HCT116 (cell line): Measurements from ENCODE around the gene CDA. TPM values are rescaled to one million over a fixed set of nuclear protein-coding genes. Genes with fewer than 3 reads are reported as not detected.

ENCODE experiments used
- ATAC-seq: fragments of 200-7000 bp; cut with Tn5 transposase; 2 replicates; pipeline ENCODE4 v1.9.1; 2020; ENCODE audit warnings: mild to moderate bottlenecking, moderate library complexity
- BruUV-seq: library from RNA; stranded (reverse); fragments of 400-500 nt; replicated peaks from 2 replicates; lab custom pipeline; 2021; lab: Mats Ljungman, UMichigan
- CTCF ChIA-PET: fragments of 300-600 bp; sonication (Branson Sonifier 250); formaldehyde crosslinking; loops from one replicate; lab custom pipeline; 2021; ENCODE audit warnings: antibody characterized with exemption; lab: Charles Lee
- POLR2A ChIA-PET: fragments of 300-600, 350-600 bp; sonication (Branson Sonifier 250); formaldehyde crosslinking; loops from one replicate; lab custom pipeline; 2021; ENCODE audit warnings: antibody characterized with exemption; lab: Charles Lee
- RAD21 ChIA-PET, 2 experiments: fragments of 300-600 bp; sonication (Branson Sonifier 250); formaldehyde crosslinking; loops; one replicate each; lab custom pipeline; 2023; ENCODE audit warnings: low total read pairs in 2 of 2; ENCODE audit not compliant: uncharacterized antibody in 2 of 2, unreplicated experiment in 2 of 2, low non-redundant PET in 1 of 2; lab: Charles Lee
- DNase-seq: peaks from one replicate; pipeline ENCODE4 v3.0.0-alpha.2; 2010; ENCODE audit warnings: low read depth, low spot score
- H2AFZ ChIP-seq: fragments of 200-600 bp; shearing (Covaris generic), sonication (generic); 2 replicates; pipeline ENCODE4 v1.6.1; 2017; ENCODE audit warnings: low read depth, mixed run types, mixed read lengths, antibody characterized with exemption, low read length; ENCODE audit not compliant: poor library complexity, severe bottlenecking
- H3K27ac ChIP-seq: 2 replicates; pipeline ENCODE4 v1.5.1; 2012; ENCODE audit warnings: low read depth, low read length
- H3K27me3 ChIP-seq: fragments of 200-600 bp; sonication (generic); 2 replicates; pipeline ENCODE4 v1.6.1; 2016; ENCODE audit warnings: mixed run types, low read length, mixed read lengths; ENCODE audit not compliant: insufficient read depth
- H3K36me3 ChIP-seq, 2 experiments: fragments of 200-500 bp in 1 of 2; fragments of 200-600 bp in 1 of 2; sonication (Bioruptor generic) in 1 of 2; sonication (generic) in 1 of 2; 2 replicates each; pipeline versions ENCODE4 v1.5.1 to v1.6.1; 2014 to 2016; ENCODE audit warnings: low read length in 2 of 2, inconsistent platforms in 1 of 2, mixed read lengths in 1 of 2, mixed run types in 1 of 2; ENCODE audit not compliant: insufficient read depth in 2 of 2, control insufficient read depth in 1 of 2
- H3K4me1 ChIP-seq, 2 experiments: fragments of 200-600 bp in 1 of 2; sonication (generic) in 1 of 2; 2 replicates each; pipeline versions ENCODE4 v1.5.1 to v1.6.1; 2012 to 2017; ENCODE audit warnings: low read length in 2 of 2, inconsistent platforms in 1 of 2, mild to moderate bottlenecking in 1 of 2, mixed read lengths in 1 of 2, mixed run types in 1 of 2, moderate library complexity in 1 of 2; ENCODE audit not compliant: insufficient read depth in 2 of 2, control insufficient read depth in 1 of 2
- H3K4me2 ChIP-seq: fragments of 200-600 bp; sonication (generic); 2 replicates; pipeline ENCODE4 v1.6.1; 2017; ENCODE audit warnings: mixed run types, low read length, mixed read lengths
- H3K4me3 ChIP-seq, 2 experiments: fragments of 200-600 bp in 1 of 2; sonication (generic) in 1 of 2; replicated peaks in 1 of 2; 2 replicates each; pipeline ENCODE4 v1.5.1; 2011 to 2016; ENCODE audit warnings: low read length in 2 of 2, control low read depth in 1 of 2, low read depth in 1 of 2, mild to moderate bottlenecking in 1 of 2, mixed read lengths in 1 of 2, mixed run types in 1 of 2
- H3K79me2 ChIP-seq: fragments of 200-600 bp; sonication (generic); 2 replicates; pipeline ENCODE4 v1.6.1; 2017; ENCODE audit warnings: mild to moderate bottlenecking, mixed run types, low read length, moderate library complexity, mixed read lengths; ENCODE audit not compliant: insufficient read depth
- H3K9ac ChIP-seq: fragments of 200-600 bp; sonication (generic); 2 replicates; pipeline ENCODE4 v1.6.1; 2016; ENCODE audit warnings: low read length, mixed read lengths
- H3K9me2 ChIP-seq: fragments of 200-600 bp; sonication (generic), shearing (Covaris generic); 2 replicates; pipeline ENCODE4 v1.6.1; 2017; ENCODE audit warnings: mixed run types, mild to moderate bottlenecking, moderate library complexity; ENCODE audit not compliant: insufficient read depth
- H3K9me3 ChIP-seq, 2 experiments: fragments of 200-500 bp in 1 of 2; fragments of 200-600 bp in 1 of 2; sonication (Bioruptor generic) in 1 of 2; sonication (generic) in 1 of 2; 2 replicates each; pipeline ENCODE4 v1.6.1; 2014 to 2017; ENCODE audit warnings: low read length in 2 of 2, mixed read lengths in 2 of 2, inconsistent platforms in 1 of 2, low read depth in 1 of 2, mild to moderate bottlenecking in 1 of 2, mixed run types in 1 of 2, moderate library complexity in 1 of 2; ENCODE audit not compliant: control insufficient read depth in 1 of 2, insufficient read depth in 1 of 2
- H4K20me1 ChIP-seq: fragments of 200-600 bp; sonication (generic), shearing (Covaris generic); 2 replicates; pipeline ENCODE4 v1.6.1; 2017; ENCODE audit warnings: mixed run types, mild to moderate bottlenecking, moderate library complexity; ENCODE audit not compliant: insufficient read depth
- ATF3 ChIP-seq: IDR thresholded peaks from 2 replicates; pipeline ENCODE4 v1.6.1; 2012
- CBX3 ChIP-seq: IDR thresholded peaks from 2 replicates; pipeline ENCODE4 v1.6.1; 2012; ENCODE audit warnings: low read depth
- EGR1 ChIP-seq: IDR thresholded peaks from 2 replicates; pipeline ENCODE4 v1.6.1; 2012; ENCODE audit warnings: low read depth
- ELF1 ChIP-seq: IDR thresholded peaks from 2 replicates; pipeline ENCODE4 v1.6.1; 2012; ENCODE audit warnings: low read depth, borderline replicate concordance
- EZH2 ChIP-seq: fragments of 200-600 bp; sonication (generic); IDR thresholded peaks from 2 replicates; pipeline ENCODE4 v1.6.1; 2017; ENCODE audit warnings: antibody characterized with exemption, mixed run types
- EZH2phosphoT487 ChIP-seq: fragments of 200-600 bp; IDR thresholded peaks from 2 replicates; pipeline ENCODE4 v1.6.1; 2018; ENCODE audit warnings: antibody characterized with exemption, borderline replicate concordance
- JUND ChIP-seq: IDR thresholded peaks from 2 replicates; pipeline ENCODE4 v1.6.1; 2012
- POLR2A ChIP-seq: IDR thresholded peaks from 2 replicates; pipeline ENCODE4 v1.7.0; 2011; ENCODE audit warnings: borderline replicate concordance; ENCODE audit not compliant: insufficient read depth, insufficient read length; ENCODE audit errors: extremely low read depth
- POLR2AphosphoS5 ChIP-seq: IDR thresholded peaks from 2 replicates; pipeline ENCODE4 v1.6.1; 2011; ENCODE audit warnings: mild to moderate bottlenecking, low read depth, low read length, moderate library complexity
- RAD21 ChIP-seq: IDR thresholded peaks from 2 replicates; pipeline ENCODE4 v1.6.1; 2012; ENCODE audit warnings: low read depth, mild to moderate bottlenecking
- SP1 ChIP-seq: IDR thresholded peaks from 2 replicates; pipeline ENCODE4 v1.6.1; 2012; ENCODE audit warnings: low read depth
- SRF ChIP-seq: IDR thresholded peaks from 2 replicates; pipeline ENCODE4 v1.6.1; 2012; ENCODE audit warnings: low read depth
- TCF7L2 ChIP-seq: IDR thresholded peaks from 2 replicates; pipeline ENCODE4 v1.7.0; 2011; ENCODE audit warnings: borderline replicate concordance, inconsistent platforms; ENCODE audit not compliant: insufficient read depth, insufficient read length; ENCODE audit errors: extremely low read depth
- YY1 ChIP-seq: IDR thresholded peaks from 2 replicates; pipeline ENCODE4 v1.6.1; 2011; ENCODE audit warnings: low read length, low read depth, moderate library complexity, mild to moderate bottlenecking; ENCODE audit not compliant: insufficient replicate concordance; ENCODE audit errors: extremely low read depth
- ZFX ChIP-seq: fragments of 450-650 bp; IDR thresholded peaks from 2 replicates; pipeline ENCODE4 v1.6.1; 2017
- ZNF274 ChIP-seq: fragments of 200-500 bp; sonication (Bioruptor generic); IDR thresholded peaks from 2 replicates; pipeline ENCODE4 v1.6.1; 2014; ENCODE audit warnings: mild to moderate bottlenecking, low read depth, low read length, inconsistent platforms
- intact Hi-C: fragments of 100-400 bp; cut with micrococcal nuclease; formaldehyde crosslinking; loops from 2 replicates; pipeline ENCODE4 v1.10.0; 2022
- total RNA-seq: library from RNA; stranded (reverse); gene quantifications from one replicate; pipeline ENCODE4 v1.2.1, GENCODE V29; 2021; ENCODE audit not compliant: unreplicated experiment
- TF ChIP-seq, protein P1 (sequence below): IDR thresholded peaks from 2 replicates; pipeline ENCODE4 v1.6.1; 2011; ENCODE audit warnings: mild to moderate bottlenecking, low read length, moderate library complexity; ENCODE audit not compliant: insufficient replicate concordance; ENCODE audit errors: extremely low read depth
- TF ChIP-seq, protein P2 (sequence below), 3 experiments: fragments of 200-600 bp in 1 of 3; sonication (generic) in 1 of 3; IDR thresholded peaks in 2 of 3; conservative IDR thresholded peaks in 1 of 3; 2 replicates each; pipeline ENCODE4 v1.5.1; 2012 to 2017; ENCODE audit warnings: low read depth in 2 of 3, low read length in 2 of 3, antibody characterized with exemption in 1 of 3, borderline replicate concordance in 1 of 3, control low read depth in 1 of 3, mild to moderate bottlenecking in 1 of 3, mixed read lengths in 1 of 3, mixed run types in 1 of 3, moderate library complexity in 1 of 3; ENCODE audit not compliant: insufficient read depth in 1 of 3
- TF ChIP-seq, protein P3 (sequence below): IDR thresholded peaks from 2 replicates; pipeline ENCODE4 v1.6.1; 2012

Gene CDA
- total RNA-seq, 1 experiment from 2014 or later = 28.6 TPM

DNA sequence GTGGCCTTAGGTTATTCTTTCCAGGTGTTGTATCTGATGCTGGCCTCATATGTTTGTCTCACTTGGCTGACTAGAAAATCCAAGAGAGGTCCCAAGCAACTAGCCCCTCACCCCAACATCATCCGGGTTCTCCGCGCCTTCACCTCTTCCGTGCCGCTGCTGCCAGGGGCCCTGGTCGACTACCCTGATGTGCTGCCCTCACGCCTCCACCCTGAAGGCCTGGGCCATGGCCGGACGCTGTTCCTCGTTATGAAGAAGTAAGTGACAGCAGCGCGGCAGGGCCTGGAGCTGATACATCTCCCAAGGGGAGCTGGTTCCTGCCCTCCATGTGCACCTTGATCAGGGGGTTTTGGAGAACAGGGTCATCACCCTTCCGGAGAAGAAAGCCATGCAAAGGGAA, 55.5 kb downstream of the CDA start (continued):
- TF ChIP-seq, protein P1, sequence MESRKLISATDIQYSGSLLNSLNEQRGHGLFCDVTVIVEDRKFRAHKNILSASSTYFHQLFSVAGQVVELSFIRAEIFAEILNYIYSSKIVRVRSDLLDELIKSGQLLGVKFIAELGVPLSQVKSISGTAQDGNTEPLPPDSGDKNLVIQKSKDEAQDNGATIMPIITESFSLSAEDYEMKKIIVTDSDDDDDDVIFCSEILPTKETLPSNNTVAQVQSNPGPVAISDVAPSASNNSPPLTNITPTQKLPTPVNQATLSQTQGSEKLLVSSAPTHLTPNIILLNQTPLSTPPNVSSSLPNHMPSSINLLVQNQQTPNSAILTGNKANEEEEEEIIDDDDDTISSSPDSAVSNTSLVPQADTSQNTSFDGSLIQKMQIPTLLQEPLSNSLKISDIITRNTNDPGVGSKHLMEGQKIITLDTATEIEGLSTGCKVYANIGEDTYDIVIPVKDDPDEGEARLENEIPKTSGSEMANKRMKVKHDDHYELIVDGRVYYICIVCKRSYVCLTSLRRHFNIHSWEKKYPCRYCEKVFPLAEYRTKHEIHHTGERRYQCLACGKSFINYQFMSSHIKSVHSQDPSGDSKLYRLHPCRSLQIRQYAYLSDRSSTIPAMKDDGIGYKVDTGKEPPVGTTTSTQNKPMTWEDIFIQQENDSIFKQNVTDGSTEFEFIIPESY = no peak

DNA sequence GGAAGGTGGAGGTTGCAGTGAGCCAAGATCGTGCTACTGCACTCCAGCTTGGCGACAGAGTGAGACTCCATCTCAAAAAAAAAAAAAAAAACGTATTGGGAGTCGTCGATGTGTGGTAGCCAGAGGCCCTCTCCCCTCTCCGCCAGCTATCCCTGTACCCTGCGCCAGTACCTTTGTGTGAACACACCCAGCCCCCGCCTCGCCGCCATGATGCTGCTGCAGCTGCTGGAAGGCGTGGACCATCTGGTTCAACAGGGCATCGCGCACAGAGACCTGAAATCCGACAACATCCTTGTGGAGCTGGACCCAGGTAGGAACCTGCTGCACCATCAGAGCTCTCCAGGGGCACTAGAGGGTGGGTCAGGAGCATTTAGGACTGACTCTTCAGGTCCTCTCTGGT, 56.5 kb downstream of the CDA start:
- Histone ChIP-seq H3K36me3 (peaks cover 5 to 7% of the 10 kb centered on the region in 2 experiments; a peak in 3 of 4 replicates), H3K9ac (no peak overlapping the region), H2AFZ (no peak overlapping the region), H3K27ac (no peak overlapping the region), H4K20me1 (no peaks in the 10 kb centered on the region), H3K9me2 (no peaks in the 10 kb centered on the region), H3K4me1 (no peaks in the 10 kb centered on the region), H3K4me3 (no peak overlapping the region), H3K9me3 (no peaks in the 10 kb centered on the region), H3K4me2 (no peak overlapping the region), H3K79me2 (no peaks in the 10 kb centered on the region), H3K27me3 (no peaks in the 10 kb centered on the region)
- ChIA-PET POLR2A (interaction anchor here (1.6 kb wide), 1 partner anchor 12 kb away, joined by 6 read pairs; no protein-coding TSS in a partner anchor), RAD21 (interaction anchor here in 1 of 2 experiments (0.6 kb wide), 1 partner anchor 412 kb away, joined by 3 read pairs; no protein-coding TSS in a partner anchor), CTCF (interaction anchor here (1.8 to 2.1 kb wide), 2 partner anchors 11 to 16 kb away, joined by 4 to 10 read pairs; partner anchors contain the start of gene DDOST)
- DNase-seq = no peak
- no TSS peak for BruUV-seq
- ATAC-seq = no peak
- TF ChIP-seq CBX3 (no peak), ZFX (no peak), RAD21 (no peak), SP1 (no peak), EZH2phosphoT487 (no peak), POLR2AphosphoS5 (no peak), ZNF274 (no peak), TCF7L2 (no peak), EGR1 (no peak), YY1 (no peak), ELF1 (no peak), JUND (no peak), EZH2 (no peak), ATF3 (no peak), SRF (no peak), POLR2A (no peak)
- TF ChIP-seq, protein P1 = no peak
- TF ChIP-seq, protein P2, sequence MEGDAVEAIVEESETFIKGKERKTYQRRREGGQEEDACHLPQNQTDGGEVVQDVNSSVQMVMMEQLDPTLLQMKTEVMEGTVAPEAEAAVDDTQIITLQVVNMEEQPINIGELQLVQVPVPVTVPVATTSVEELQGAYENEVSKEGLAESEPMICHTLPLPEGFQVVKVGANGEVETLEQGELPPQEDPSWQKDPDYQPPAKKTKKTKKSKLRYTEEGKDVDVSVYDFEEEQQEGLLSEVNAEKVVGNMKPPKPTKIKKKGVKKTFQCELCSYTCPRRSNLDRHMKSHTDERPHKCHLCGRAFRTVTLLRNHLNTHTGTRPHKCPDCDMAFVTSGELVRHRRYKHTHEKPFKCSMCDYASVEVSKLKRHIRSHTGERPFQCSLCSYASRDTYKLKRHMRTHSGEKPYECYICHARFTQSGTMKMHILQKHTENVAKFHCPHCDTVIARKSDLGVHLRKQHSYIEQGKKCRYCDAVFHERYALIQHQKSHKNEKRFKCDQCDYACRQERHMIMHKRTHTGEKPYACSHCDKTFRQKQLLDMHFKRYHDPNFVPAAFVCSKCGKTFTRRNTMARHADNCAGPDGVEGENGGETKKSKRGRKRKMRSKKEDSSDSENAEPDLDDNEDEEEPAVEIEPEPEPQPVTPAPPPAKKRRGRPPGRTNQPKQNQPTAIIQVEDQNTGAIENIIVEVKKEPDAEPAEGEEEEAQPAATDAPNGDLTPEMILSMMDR (IDR thresholded peaks at IDR 0.05 in 2 of 3, conservative IDR thresholded peaks at IDR 0.05 in 1 of 3; ENCODE audit: borderline replicate concordance in 1 of 3, insufficient read depth in 1 of 3, low read depth in 2 of 3, low read length in 2 of 3) = no peak
- TF ChIP-seq, protein P3, sequence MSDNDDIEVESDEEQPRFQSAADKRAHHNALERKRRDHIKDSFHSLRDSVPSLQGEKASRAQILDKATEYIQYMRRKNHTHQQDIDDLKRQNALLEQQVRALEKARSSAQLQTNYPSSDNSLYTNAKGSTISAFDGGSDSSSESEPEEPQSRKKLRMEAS = no peak
- intact Hi-C loops = no loop called here
